Activated T-helper 17 cell treated with anti-CD3 and anti-CD28 coated beads, Interleukin-2, amount 50 U/mL, for 72 hours (primary cell): ENCODE measurements around the gene ANO7. TPM values are rescaled to one million over a fixed set of nuclear protein-coding genes. Genes with fewer than 3 reads are reported as not detected.

Experiments
- ATAC-seq: fragments of 150-1000 bp; cut with Tn5 transposase; replicated peaks from 2 replicates; pipeline ENCODE4 v1.10.0; 2021; ENCODE audit warnings: mild to moderate bottlenecking, moderate library complexity
- H3K27ac Mint-ChIP-seq: one replicate; pipeline ENCODE4 v1.8.0; 2022; ENCODE audit warnings: mixed read lengths
- H3K27me3 Mint-ChIP-seq: one replicate; pipeline ENCODE4 v1.8.0; 2022; ENCODE audit warnings: mixed read lengths
- H3K36me3 Mint-ChIP-seq: one replicate; pipeline ENCODE4 v1.8.0; 2022; ENCODE audit warnings: low read depth, mild to moderate bottlenecking, mixed read lengths
- H3K4me1 Mint-ChIP-seq: one replicate; pipeline ENCODE4 v1.8.0; 2022; ENCODE audit warnings: mixed read lengths
- H3K4me3 Mint-ChIP-seq: one replicate; pipeline ENCODE4 v1.8.0; 2022; ENCODE audit warnings: mild to moderate bottlenecking, mixed read lengths
- H3K9me3 Mint-ChIP-seq: one replicate; pipeline ENCODE4 v1.8.0; 2022; ENCODE audit warnings: mixed read lengths
- total RNA-seq, 2 donors: library from RNA; stranded (reverse); gene quantifications; one replicate each; pipeline ENCODE4 v1.2.3, GENCODE V29; 2022

The ANO7 gene
- total RNA-seq, 2 donors from 2014 or later = 1.6 to 12.8 TPM

- Mint-ChIP-seq H3K36me3 (peaks cover 88% of the 10 kb centered on the region), H3K4me3 (peak overlapping the region; percentile 25), H3K27ac (peak overlapping the region; percentile 65), H3K9me3 (no peaks in the 10 kb centered on the region), H3K27me3 (no peaks in the 10 kb centered on the region), H3K4me1 (peaks cover 15% of the 10 kb centered on the region)
- no peak for ATAC-seq
Observed at GRCh38 chr2:241178961-241179360, 9.5 kb upstream of the ANO7 start.

GRCh38 chr2:241179899-241180298 lies 8.6 kb upstream of the ANO7 start:
- peak overlapping the region; percentile 65 for H3K27ac Mint-ChIP-seq
- H3K27me3 Mint-ChIP-seq = no peaks in the 10 kb centered on the region
- peaks cover 14% of the 10 kb centered on the region for H3K4me1 Mint-ChIP-seq
- no peaks in the 10 kb centered on the region for H3K9me3 Mint-ChIP-seq
- H3K36me3 Mint-ChIP-seq = peaks cover 78% of the 10 kb centered on the region
- ATAC-seq = peak; percentile 95
- H3K4me3 Mint-ChIP-seq = peak overlapping the region; percentile 25

- Mint-ChIP-seq H3K4me1 (peaks cover 14% of the 10 kb centered on the region), H3K4me3 (peak overlapping the region; percentile 25), H3K36me3 (peaks cover 72% of the 10 kb centered on the region), H3K27me3 (no peaks in the 10 kb centered on the region), H3K9me3 (no peaks in the 10 kb centered on the region), H3K27ac (peak overlapping the region; percentile 65)
- ATAC-seq = no peak
Observed at GRCh38 chr2:241180495-241180894, 8.0 kb upstream of the ANO7 start.

GRCh38 chr2:241182126-241182525 lies 6.4 kb upstream of the ANO7 start:
- peaks cover 57% of the 10 kb centered on the region for H3K36me3 Mint-ChIP-seq
- H3K4me3 Mint-ChIP-seq = no peak overlapping the region
- no peak for ATAC-seq
- H3K27ac Mint-ChIP-seq = no peak overlapping the region
- no peaks in the 10 kb centered on the region for H3K9me3 Mint-ChIP-seq
- H3K27me3 Mint-ChIP-seq = no peaks in the 10 kb centered on the region
- peaks cover 14% of the 10 kb centered on the region for H3K4me1 Mint-ChIP-seq

- no peak overlapping the region for H3K4me3 Mint-ChIP-seq
Observed at GRCh38 chr2:241182531-241183133, 5.8 kb upstream of the ANO7 start.

DNA sequence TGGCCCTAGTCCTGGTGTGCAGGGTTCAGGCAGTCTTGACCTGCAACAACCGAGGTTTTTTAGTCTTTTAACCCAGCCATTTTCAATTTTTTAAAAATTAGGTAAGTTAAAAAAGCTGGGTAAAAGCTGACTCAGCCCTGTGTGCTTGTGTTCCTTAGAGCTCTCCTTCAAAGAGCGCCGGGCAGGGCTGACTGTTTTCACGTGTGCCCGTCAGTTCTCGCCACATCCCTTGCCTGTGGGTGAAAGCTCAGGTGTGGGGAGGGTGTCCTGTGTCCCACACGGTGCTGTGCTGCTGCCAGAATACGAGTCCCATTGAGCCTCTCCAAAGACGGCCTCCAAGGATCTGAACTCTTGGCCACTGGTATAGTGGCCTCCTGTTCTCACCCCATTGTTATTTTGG lies 5.3 kb upstream of the ANO7 start:
- Mint-ChIP-seq H3K9me3 (no peaks in the 10 kb centered on the region), H3K4me1 (peaks cover 14% of the 10 kb centered on the region), H3K36me3 (peaks cover 49% of the 10 kb centered on the region), H3K27ac (no peak overlapping the region), H3K4me3 (no peak overlapping the region), H3K27me3 (no peaks in the 10 kb centered on the region)
- no peak for ATAC-seq

More at GRCh38 chr2:241182531-241183133, 5.8 kb upstream of the ANO7 start:
- H3K4me1 Mint-ChIP-seq = peaks cover 14% of the 10 kb centered on the region
- ATAC-seq = no peak
- H3K27me3 Mint-ChIP-seq = no peaks in the 10 kb centered on the region
- H3K9me3 Mint-ChIP-seq = no peaks in the 10 kb centered on the region
- no peak overlapping the region for H3K27ac Mint-ChIP-seq
- H3K36me3 Mint-ChIP-seq = peaks cover 53% of the 10 kb centered on the region

DNA sequence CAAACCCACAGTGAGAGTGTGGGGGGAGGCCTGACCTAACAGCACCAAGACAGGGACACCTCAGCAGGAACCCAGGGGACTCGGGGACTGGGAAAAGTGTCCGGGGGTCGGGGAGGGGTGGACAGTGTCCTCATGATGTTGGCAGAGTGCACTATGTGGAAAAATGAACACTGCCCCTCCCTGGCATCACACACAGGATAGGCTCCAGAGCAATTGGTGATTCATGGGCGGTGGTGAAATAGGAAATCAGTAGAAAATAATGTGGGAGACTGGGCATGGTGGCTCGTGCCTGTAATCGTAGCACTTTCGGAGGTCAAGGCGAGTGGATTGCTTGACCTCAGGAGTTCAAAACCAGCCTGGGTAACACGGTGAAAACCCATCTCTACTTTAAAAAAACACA lies 3.6 kb upstream of the ANO7 start:
- no peak overlapping the region for H3K4me3 Mint-ChIP-seq
- no peaks in the 10 kb centered on the region for H3K27me3 Mint-ChIP-seq
- H3K36me3 Mint-ChIP-seq = peaks cover 32% of the 10 kb centered on the region
- peaks cover 3% of the 10 kb centered on the region for H3K4me1 Mint-ChIP-seq
- H3K27ac Mint-ChIP-seq = no peak overlapping the region
- no peak for ATAC-seq
- no peaks in the 10 kb centered on the region for H3K9me3 Mint-ChIP-seq

GRCh38 chr2:241185961-241186360 lies 2.5 kb upstream of the ANO7 start:
- ATAC-seq = no peak
- H3K9me3 Mint-ChIP-seq = no peaks in the 10 kb centered on the region
- H3K36me3 Mint-ChIP-seq = peaks cover 24% of the 10 kb centered on the region
- no peaks in the 10 kb centered on the region for H3K27me3 Mint-ChIP-seq
- no peaks in the 10 kb centered on the region for H3K4me1 Mint-ChIP-seq
- H3K4me3 Mint-ChIP-seq = no peak overlapping the region
- no peak overlapping the region for H3K27ac Mint-ChIP-seq

GRCh38 chr2:241187101-241187917 lies 1.2 kb upstream of the ANO7 start:
- ATAC-seq = no peak
- no peak overlapping the region for H3K4me3 Mint-ChIP-seq
- H3K27ac Mint-ChIP-seq = no peak overlapping the region
- H3K27me3 Mint-ChIP-seq = no peaks in the 10 kb centered on the region
- H3K9me3 Mint-ChIP-seq = no peaks in the 10 kb centered on the region
- H3K4me1 Mint-ChIP-seq = no peaks in the 10 kb centered on the region
- H3K36me3 Mint-ChIP-seq = peaks cover 12% of the 10 kb centered on the region

DNA sequence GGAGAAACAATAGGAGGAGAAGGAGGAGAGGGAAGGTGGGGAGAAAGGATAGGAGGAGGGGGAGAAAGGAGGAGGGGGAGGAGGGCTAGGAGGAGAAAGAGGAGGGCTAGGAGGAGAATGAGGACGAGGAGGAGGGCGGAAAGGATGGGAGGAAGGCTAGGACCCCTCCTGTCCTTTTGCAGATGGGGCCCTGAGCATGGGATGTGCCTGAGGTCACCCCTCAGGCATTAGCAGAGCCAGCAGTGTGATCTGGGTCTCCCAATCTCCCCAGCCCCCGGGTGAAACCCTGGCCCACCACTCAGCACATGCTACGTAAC lies 601 bp upstream of the ANO7 start:
- no peak overlapping the region for H3K27ac Mint-ChIP-seq
- H3K36me3 Mint-ChIP-seq = peaks cover 7% of the 10 kb centered on the region
- no peak for ATAC-seq
- H3K4me3 Mint-ChIP-seq = no peak overlapping the region
- no peaks in the 10 kb centered on the region for H3K9me3 Mint-ChIP-seq
- no peaks in the 10 kb centered on the region for H3K27me3 Mint-ChIP-seq
- H3K4me1 Mint-ChIP-seq = no peaks in the 10 kb centered on the region

DNA sequence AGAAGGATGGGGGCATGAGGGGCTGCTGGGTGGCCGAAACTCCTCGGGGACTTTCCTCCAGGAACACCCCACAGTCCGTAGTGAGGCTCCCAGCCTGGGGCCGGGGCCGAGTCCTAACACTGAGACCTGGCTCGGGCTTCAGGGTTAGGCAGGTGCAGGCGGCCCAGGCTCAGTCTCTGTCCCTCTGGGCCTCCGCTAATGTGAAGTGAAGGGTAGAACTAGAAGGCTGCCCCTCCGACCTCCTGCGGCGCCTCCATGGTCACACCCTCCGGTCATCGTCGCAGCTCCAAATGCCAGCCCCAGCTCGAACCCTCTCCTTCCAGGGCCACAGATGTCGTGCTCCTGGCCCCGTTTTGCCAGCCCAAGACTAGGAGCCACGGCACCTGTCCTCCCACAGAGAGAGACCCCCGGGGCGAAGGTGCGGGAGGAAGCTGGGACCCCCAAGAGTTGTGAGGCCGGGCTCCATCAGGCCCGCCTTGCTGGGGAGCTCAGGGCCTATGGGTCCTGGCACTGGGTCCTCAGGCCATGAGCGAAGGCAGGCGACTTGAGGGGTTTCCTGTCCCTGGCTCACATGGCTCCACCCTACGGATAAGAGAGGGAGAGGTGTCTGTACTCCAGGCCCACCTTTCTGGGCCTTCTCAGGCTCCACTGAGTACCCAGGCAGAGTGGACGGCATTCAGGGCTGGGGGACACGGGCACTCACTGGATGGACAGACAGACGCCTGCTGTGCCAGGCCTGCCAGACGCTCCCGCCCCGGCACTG lies 797 bp downstream of the ANO7 start:
- no peak for ATAC-seq
- Mint-ChIP-seq H3K36me3 (no peaks in the 10 kb centered on the region), H3K27ac (no peak overlapping the region), H3K4me3 (no peak overlapping the region), H3K9me3 (no peaks in the 10 kb centered on the region), H3K27me3 (no peaks in the 10 kb centered on the region), H3K4me1 (no peaks in the 10 kb centered on the region)

GRCh38 chr2:241189856-241190201 lies 1.4 kb downstream of the ANO7 start:
- H3K4me3 Mint-ChIP-seq = no peak overlapping the region
- no peaks in the 10 kb centered on the region for H3K4me1 Mint-ChIP-seq
- H3K27me3 Mint-ChIP-seq = no peaks in the 10 kb centered on the region
- no peaks in the 10 kb centered on the region for H3K9me3 Mint-ChIP-seq
- H3K36me3 Mint-ChIP-seq = no peaks in the 10 kb centered on the region
- no peak for ATAC-seq
- H3K27ac Mint-ChIP-seq = no peak overlapping the region

DNA sequence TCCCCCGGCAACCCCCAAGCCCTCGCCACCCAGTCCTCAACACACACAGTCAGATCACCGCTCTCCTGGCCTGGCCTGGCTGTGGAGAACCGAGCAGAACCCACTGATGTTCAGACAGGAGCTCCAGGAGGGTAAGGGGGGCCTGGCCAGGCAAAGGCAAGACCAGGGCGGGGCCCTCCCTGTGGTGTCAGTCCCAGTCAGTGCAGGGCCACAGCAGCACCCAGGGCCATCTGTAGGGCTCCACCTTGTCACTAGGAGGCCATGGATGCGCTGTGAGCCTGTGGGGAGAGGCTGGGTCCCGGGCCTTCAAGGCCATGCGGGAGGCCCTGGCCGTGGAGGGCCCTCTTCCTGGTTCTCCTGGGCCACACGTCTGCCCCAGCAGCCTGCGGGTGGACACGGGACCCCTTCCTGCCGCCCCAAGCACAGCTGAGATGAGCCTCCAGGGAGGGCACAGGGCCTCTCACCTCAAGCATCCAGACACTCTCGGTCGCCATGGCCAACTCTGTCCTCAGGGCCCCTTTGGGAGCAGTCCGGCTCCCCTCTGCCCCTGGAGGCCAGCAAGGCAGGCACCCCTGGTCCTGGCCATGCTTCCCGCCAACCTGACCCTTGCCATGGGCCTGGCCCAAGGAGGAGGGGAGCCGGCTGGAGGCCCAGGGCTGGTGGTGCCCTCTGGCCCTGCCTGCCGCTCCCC lies 2.0 kb downstream of the ANO7 start:
- no peaks in the 10 kb centered on the region for H3K4me1 Mint-ChIP-seq
- no peaks in the 10 kb centered on the region for H3K36me3 Mint-ChIP-seq
- no peaks in the 10 kb centered on the region for H3K9me3 Mint-ChIP-seq
- no peaks in the 10 kb centered on the region for H3K27me3 Mint-ChIP-seq
- H3K4me3 Mint-ChIP-seq = no peak overlapping the region
- H3K27ac Mint-ChIP-seq = no peak overlapping the region
- no peak for ATAC-seq

- Mint-ChIP-seq H3K27me3 (no peaks in the 10 kb centered on the region), H3K27ac (no peak overlapping the region), H3K36me3 (no peaks in the 10 kb centered on the region), H3K4me1 (no peaks in the 10 kb centered on the region), H3K4me3 (no peak overlapping the region), H3K9me3 (no peaks in the 10 kb centered on the region)
- no peak for ATAC-seq
Observed at GRCh38 chr2:241191081-241191480, 2.6 kb downstream of the ANO7 start.
